Breast epithelium (tissue), 3 donors: ENCODE results near the gene MEG3.

Experiments
- POLR2A ChIP-seq: fragments of 450-650 bp; IDR thresholded peaks from one replicate; pipeline ENCODE4 v1.6.1; 2016; ENCODE audit warnings: antibody characterized with exemption, mild to moderate bottlenecking, moderate library complexity
- POLR2AphosphoS5 ChIP-seq, 3 donors: sonication (generic); formaldehyde crosslinking; IDR thresholded peaks; one replicate each; pipeline ENCODE4 v1.6.1; 2017; ENCODE audit warnings: antibody characterized with exemption in 3 of 3
- TF ChIP-seq, protein P1 (sequence below), 3 donors: fragments of 450-650 bp; IDR thresholded peaks; one replicate each; pipeline ENCODE4 v1.5.1; 2016 to 2017; ENCODE audit warnings: antibody characterized with exemption in 3 of 3, mild to moderate bottlenecking in 3 of 3, moderate library complexity in 3 of 3

DNA sequence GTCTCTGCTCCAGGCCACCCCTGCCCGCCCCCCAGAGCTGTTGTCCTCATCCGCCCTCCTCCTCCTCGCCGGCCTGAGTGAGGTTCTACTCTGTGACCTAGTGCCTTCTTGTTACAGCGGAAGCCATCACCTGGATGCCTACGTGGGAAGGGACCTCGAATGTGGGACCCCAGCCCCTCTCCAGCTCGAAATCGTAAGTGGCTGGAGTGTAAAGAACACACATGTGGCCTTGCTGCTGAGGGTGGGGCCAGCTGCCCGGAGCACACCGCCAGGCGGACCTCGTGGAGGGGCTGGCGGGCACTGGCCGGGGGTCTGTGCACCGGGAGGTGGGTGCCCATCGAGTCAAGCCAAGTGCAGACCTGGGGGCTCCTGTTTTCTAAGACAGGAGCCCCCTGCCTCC is 19.4 kb downstream of the MEG3 start:
- no peak for TF ChIP-seq POLR2A
- TF ChIP-seq, protein P1, sequence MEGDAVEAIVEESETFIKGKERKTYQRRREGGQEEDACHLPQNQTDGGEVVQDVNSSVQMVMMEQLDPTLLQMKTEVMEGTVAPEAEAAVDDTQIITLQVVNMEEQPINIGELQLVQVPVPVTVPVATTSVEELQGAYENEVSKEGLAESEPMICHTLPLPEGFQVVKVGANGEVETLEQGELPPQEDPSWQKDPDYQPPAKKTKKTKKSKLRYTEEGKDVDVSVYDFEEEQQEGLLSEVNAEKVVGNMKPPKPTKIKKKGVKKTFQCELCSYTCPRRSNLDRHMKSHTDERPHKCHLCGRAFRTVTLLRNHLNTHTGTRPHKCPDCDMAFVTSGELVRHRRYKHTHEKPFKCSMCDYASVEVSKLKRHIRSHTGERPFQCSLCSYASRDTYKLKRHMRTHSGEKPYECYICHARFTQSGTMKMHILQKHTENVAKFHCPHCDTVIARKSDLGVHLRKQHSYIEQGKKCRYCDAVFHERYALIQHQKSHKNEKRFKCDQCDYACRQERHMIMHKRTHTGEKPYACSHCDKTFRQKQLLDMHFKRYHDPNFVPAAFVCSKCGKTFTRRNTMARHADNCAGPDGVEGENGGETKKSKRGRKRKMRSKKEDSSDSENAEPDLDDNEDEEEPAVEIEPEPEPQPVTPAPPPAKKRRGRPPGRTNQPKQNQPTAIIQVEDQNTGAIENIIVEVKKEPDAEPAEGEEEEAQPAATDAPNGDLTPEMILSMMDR (IDR thresholded peaks at IDR 0.05), result no peak
- no peak for TF ChIP-seq POLR2AphosphoS5 (IDR thresholded peaks at IDR 0.05)
